GM23338 (cell line): ENCODE measurements around the gene PRTFDC1. TPM values are rescaled to one million over a fixed set of nuclear protein-coding genes. Genes with fewer than 3 reads are reported as not detected.

Source experiments
- ATAC-seq: fragments of 200-7000 bp; cut with Tn5 transposase; 3 replicates; pipeline ENCODE4 v1.9.1; 2020
- DNase-seq: peaks from one replicate; pipeline ENCODE4 v3.0.0-alpha.2; 2015; ENCODE audit warnings: low spot score
- H2AFZ ChIP-seq: fragments of 200-600 bp; sonication (generic); 2 replicates; pipeline ENCODE4 v1.8.0; 2016; ENCODE audit warnings: antibody characterized with exemption, mild to moderate bottlenecking, moderate library complexity
- H3F3A ChIP-seq: fragments of 200-600 bp; sonication (generic); replicated peaks from 2 replicates; pipeline ENCODE4 v1.8.0; 2017; ENCODE audit warnings: antibody characterized with exemption, mixed run types, low read depth
- H3K27ac ChIP-seq: fragments of 200-600 bp; sonication (generic); 2 replicates; pipeline ENCODE4 v1.6.1; 2016; ENCODE audit warnings: low read depth
- H3K27me3 ChIP-seq: fragments of 200-600 bp; sonication (generic); 2 replicates; pipeline ENCODE4 v1.8.0; 2016; ENCODE audit warnings: mild to moderate bottlenecking, mixed run types, moderate library complexity; ENCODE audit not compliant: insufficient read depth
- H3K36me3 ChIP-seq: fragments of 200-600 bp; sonication (generic); 2 replicates; pipeline ENCODE4 v1.8.0; 2016; ENCODE audit warnings: mild to moderate bottlenecking; ENCODE audit not compliant: insufficient read depth
- H3K4me1 ChIP-seq: fragments of 200-600 bp; sonication (generic); 2 replicates; pipeline ENCODE4 v1.8.0; 2016; ENCODE audit warnings: mild to moderate bottlenecking, moderate library complexity; ENCODE audit not compliant: insufficient read depth
- H3K4me2 ChIP-seq: fragments of 200-600 bp; sonication (generic); 2 replicates; pipeline ENCODE4 v1.7.1; 2017; ENCODE audit warnings: mixed run types
- H3K4me3 ChIP-seq: fragments of 200-600 bp; sonication (generic); 2 replicates; pipeline ENCODE4 v1.6.1; 2016; ENCODE audit warnings: mixed run types
- H3K79me2 ChIP-seq: fragments of 200-600 bp; sonication (generic); replicated peaks from 2 replicates; pipeline ENCODE4 v1.8.0; 2017; ENCODE audit warnings: mild to moderate bottlenecking; ENCODE audit not compliant: insufficient read depth
- H3K9me2 ChIP-seq: fragments of 200-600 bp; sonication (generic); 2 replicates; pipeline ENCODE4 v1.8.0; 2017; ENCODE audit not compliant: insufficient read depth
- H4K20me1 ChIP-seq: fragments of 200-600 bp; sonication (generic); replicated peaks from 2 replicates; pipeline ENCODE4 v1.8.0; 2017; ENCODE audit warnings: mild to moderate bottlenecking; ENCODE audit not compliant: insufficient read depth
- H3K27ac Mint-ChIP-seq: 2 replicates; pipeline ENCODE4 v1.8.0; 2020; ENCODE audit warnings: inconsistent platforms, mild to moderate bottlenecking, moderate library complexity, mixed read lengths
- H3K27me3 Mint-ChIP-seq: 3 replicates; pipeline ENCODE4 v1.8.0; 2022; ENCODE audit warnings: low read depth, mild to moderate bottlenecking, moderate library complexity, mixed read lengths, inconsistent platforms; ENCODE audit not compliant: insufficient read depth, poor library complexity
- H3K36me3 Mint-ChIP-seq: 3 replicates; pipeline ENCODE4 v1.8.0; 2021; ENCODE audit warnings: low read depth, mild to moderate bottlenecking, inconsistent platforms, moderate library complexity, mixed read lengths
- H3K4me1 Mint-ChIP-seq: 3 replicates; pipeline ENCODE4 v1.8.0; 2020; ENCODE audit warnings: mild to moderate bottlenecking, inconsistent platforms, mixed read lengths
- H3K4me3 Mint-ChIP-seq: 3 replicates; pipeline ENCODE4 v1.8.0; 2021; ENCODE audit warnings: moderate library complexity, mild to moderate bottlenecking, inconsistent platforms, mixed read lengths
- H3K9me3 Mint-ChIP-seq: 3 replicates; pipeline ENCODE4 v1.8.0; 2020; ENCODE audit warnings: moderate library complexity, mild to moderate bottlenecking, inconsistent platforms, mixed read lengths
- CREB1 ChIP-seq: fragments of 250-450 bp; sonication (Bioruptor Pico); IDR thresholded peaks from 2 replicates; pipeline ENCODE4 v1.5.0; 2020; ENCODE audit warnings: low read depth, mild to moderate bottlenecking, moderate library complexity
- EZH2phosphoT487 ChIP-seq: fragments of 200-600 bp; sonication (generic); IDR thresholded peaks from one replicate; pipeline ENCODE4 v1.8.1; 2018; ENCODE audit warnings: antibody characterized with exemption; ENCODE audit not compliant: unreplicated experiment
- NANOG ChIP-seq: IDR thresholded peaks from 2 replicates; pipeline ENCODE4 v1.6.1; 2016; ENCODE audit warnings: antibody characterized with exemption, borderline replicate concordance
- ZNF114 ChIP-seq: fragments of 250-450 bp; sonication (Bioruptor Pico); IDR thresholded peaks from 2 replicates; pipeline ENCODE4 v1.5.0; 2020; ENCODE audit warnings: mild to moderate bottlenecking, moderate library complexity
- ZNF331 ChIP-seq: fragments of 250-450 bp; sonication (Bioruptor Pico); IDR thresholded peaks from 2 replicates; pipeline ENCODE4 v1.5.0; 2020; ENCODE audit warnings: low read depth, mild to moderate bottlenecking, moderate library complexity
- polyA plus RNA-seq: library from polyadenylated mRNA; unstranded; fragments of >200 nt; fragmentation: Nextera tagmentation; extraction: Ambion mirVana; gene quantifications from 2 replicates; pipeline ENCODE4 v1.2.1, GENCODE V29; 2016
- total RNA-seq: library from RNA; depleted of rRNA; stranded (reverse); fragments of >200 nt; shearing (Covaris generic); gene quantifications from 2 replicates; pipeline ENCODE4 v1.2.3, GENCODE V29; 2014
- TF ChIP-seq, protein P1 (sequence below): fragments of 250-450 bp; sonication (Bioruptor Pico); IDR thresholded peaks from 2 replicates; pipeline ENCODE4 v1.5.0; 2020; ENCODE audit warnings: mild to moderate bottlenecking, moderate library complexity
- TF ChIP-seq, protein P2 (sequence below): IDR thresholded peaks from 2 replicates; pipeline ENCODE4 v1.6.1; 2016; ENCODE audit warnings: antibody characterized with exemption
- TF ChIP-seq, protein P3 (sequence below), 2 experiments: fragments of 200-600 bp in 1 of 2; sonication (generic) in 1 of 2; conservative IDR thresholded peaks; 2 replicates each; pipeline versions ENCODE4 v1.5.1 to v1.6.1; 2016 to 2017; ENCODE audit warnings: antibody characterized with exemption in 2 of 2, low read depth in 2 of 2, mild to moderate bottlenecking in 2 of 2, moderate library complexity in 1 of 2

PRTFDC1 gene
- total and polyA plus RNA-seq, 2 experiments from 2014 or later: 7.9 to 9.1 TPM

DNA sequence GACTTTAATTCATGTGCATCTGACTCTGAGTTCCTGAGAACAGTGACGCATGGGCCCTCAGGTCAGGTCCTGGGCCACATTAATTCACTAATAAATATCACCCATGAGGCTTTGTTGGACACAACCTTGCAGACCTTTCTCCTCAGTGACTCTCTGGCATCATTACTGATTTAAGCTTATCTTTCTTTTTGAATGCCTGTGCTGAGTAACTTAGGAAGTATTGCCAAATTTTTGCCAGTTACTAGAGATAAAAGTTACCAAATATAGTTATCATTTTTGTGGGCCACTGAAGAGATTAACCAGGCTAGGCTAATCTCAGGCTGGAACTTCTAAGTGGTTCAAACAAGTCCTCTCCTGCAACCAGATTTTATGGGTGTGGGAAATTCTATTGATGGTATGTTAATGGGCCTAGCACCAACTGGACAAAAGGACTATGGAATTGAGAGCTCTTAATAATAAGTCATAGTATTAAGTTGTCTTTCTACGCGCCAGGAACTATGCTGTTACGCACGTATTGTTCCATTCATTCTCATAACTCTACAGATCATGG, 28.8 kb upstream of the PRTFDC1 start:
- Histone ChIP-seq H3K79me2 (no peaks in the 10 kb centered on the region), H3K27ac (no peak overlapping the region), H3F3A (no peaks in the 10 kb centered on the region), H4K20me1 (no peaks in the 10 kb centered on the region), H3K4me3 (no peak overlapping the region), H3K27me3 (no peaks in the 10 kb centered on the region), H3K4me2 (no peak overlapping the region), H3K4me1 (no peaks in the 10 kb centered on the region), H3K36me3 (no peaks in the 10 kb centered on the region), H2AFZ (no peak overlapping the region), H3K9me2 (peaks cover 8% of the 10 kb centered on the region; the same call in 1 of the 2 replicates)
- DNase-seq (no peak), ATAC-seq (no peak)
- Mint-ChIP-seq H3K36me3 (no peaks in the 10 kb centered on the region), H3K27me3 (peaks cover 2% of the 10 kb centered on the region), H3K9me3 (no peaks in the 10 kb centered on the region; the same call in 2 of the 3 replicates), H3K4me1 (peaks cover 3% of the 10 kb centered on the region; the same call in 2 of the 3 replicates), H3K4me3 (no peak overlapping the region), H3K27ac (no peak overlapping the region)
- TF ChIP-seq, protein P1, sequence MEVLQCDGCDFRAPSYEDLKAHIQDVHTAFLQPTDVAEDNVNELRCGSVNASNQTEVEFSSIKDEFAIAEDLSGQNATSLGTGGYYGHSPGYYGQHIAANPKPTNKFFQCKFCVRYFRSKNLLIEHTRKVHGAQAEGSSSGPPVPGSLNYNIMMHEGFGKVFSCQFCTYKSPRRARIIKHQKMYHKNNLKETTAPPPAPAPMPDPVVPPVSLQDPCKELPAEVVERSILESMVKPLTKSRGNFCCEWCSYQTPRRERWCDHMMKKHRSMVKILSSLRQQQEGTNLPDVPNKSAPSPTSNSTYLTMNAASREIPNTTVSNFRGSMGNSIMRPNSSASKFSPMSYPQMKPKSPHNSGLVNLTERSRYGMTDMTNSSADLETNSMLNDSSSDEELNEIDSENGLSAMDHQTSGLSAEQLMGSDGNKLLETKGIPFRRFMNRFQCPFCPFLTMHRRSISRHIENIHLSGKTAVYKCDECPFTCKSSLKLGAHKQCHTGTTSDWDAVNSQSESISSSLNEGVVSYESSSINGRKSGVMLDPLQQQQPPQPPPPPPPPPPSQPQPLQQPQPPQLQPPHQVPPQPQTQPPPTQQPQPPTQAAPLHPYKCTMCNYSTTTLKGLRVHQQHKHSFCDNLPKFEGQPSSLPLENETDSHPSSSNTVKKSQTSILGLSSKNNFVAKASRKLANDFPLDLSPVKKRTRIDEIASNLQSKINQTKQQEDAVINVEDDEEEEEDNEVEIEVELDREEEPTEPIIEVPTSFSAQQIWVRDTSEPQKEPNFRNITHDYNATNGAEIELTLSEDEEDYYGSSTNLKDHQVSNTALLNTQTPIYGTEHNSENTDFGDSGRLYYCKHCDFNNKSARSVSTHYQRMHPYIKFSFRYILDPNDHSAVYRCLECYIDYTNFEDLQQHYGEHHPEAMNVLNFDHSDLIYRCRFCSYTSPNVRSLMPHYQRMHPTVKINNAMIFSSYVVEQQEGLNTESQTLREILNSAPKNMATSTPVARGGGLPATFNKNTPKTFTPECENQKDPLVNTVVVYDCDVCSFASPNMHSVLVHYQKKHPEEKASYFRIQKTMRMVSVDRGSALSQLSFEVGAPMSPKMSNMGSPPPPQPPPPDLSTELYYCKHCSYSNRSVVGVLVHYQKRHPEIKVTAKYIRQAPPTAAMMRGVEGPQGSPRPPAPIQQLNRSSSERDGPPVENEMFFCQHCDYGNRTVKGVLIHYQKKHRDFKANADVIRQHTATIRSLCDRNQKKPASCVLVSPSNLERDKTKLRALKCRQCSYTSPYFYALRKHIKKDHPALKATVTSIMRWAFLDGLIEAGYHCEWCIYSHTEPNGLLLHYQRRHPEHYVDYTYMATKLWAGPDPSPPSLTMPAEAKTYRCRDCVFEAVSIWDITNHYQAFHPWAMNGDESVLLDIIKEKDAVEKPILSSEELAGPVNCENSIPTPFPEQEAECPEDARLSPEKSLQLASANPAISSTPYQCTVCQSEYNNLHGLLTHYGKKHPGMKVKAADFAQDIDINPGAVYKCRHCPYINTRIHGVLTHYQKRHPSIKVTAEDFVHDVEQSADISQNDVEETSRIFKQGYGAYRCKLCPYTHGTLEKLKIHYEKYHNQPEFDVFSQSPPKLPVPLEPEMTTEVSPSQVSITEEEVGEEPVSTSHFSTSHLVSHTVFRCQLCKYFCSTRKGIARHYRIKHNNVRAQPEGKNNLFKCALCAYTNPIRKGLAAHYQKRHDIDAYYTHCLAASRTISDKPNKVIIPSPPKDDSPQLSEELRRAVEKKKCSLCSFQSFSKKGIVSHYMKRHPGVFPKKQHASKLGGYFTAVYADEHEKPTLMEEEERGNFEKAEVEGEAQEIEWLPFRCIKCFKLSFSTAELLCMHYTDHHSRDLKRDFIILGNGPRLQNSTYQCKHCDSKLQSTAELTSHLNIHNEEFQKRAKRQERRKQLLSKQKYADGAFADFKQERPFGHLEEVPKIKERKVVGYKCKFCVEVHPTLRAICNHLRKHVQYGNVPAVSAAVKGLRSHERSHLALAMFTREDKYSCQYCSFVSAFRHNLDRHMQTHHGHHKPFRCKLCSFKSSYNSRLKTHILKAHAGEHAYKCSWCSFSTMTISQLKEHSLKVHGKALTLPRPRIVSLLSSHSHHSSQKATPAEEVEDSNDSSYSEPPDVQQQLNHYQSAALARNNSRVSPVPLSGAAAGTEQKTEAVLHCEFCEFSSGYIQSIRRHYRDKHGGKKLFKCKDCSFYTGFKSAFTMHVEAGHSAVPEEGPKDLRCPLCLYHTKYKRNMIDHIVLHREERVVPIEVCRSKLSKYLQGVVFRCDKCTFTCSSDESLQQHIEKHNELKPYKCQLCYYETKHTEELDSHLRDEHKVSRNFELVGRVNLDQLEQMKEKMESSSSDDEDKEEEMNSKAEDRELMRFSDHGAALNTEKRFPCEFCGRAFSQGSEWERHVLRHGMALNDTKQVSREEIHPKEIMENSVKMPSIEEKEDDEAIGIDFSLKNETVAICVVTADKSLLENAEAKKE (CRISPR knock-in tag): no peak
- no peak for TF ChIP-seq ZNF331
- TF ChIP-seq NANOG: no peak
- TF ChIP-seq CREB1 (CRISPR knock-in tag): no peak
- no peak for TF ChIP-seq EZH2phosphoT487
- TF ChIP-seq, protein P2, sequence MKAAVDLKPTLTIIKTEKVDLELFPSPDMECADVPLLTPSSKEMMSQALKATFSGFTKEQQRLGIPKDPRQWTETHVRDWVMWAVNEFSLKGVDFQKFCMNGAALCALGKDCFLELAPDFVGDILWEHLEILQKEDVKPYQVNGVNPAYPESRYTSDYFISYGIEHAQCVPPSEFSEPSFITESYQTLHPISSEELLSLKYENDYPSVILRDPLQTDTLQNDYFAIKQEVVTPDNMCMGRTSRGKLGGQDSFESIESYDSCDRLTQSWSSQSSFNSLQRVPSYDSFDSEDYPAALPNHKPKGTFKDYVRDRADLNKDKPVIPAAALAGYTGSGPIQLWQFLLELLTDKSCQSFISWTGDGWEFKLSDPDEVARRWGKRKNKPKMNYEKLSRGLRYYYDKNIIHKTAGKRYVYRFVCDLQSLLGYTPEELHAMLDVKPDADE: no peak
- TF ChIP-seq, protein P3, sequence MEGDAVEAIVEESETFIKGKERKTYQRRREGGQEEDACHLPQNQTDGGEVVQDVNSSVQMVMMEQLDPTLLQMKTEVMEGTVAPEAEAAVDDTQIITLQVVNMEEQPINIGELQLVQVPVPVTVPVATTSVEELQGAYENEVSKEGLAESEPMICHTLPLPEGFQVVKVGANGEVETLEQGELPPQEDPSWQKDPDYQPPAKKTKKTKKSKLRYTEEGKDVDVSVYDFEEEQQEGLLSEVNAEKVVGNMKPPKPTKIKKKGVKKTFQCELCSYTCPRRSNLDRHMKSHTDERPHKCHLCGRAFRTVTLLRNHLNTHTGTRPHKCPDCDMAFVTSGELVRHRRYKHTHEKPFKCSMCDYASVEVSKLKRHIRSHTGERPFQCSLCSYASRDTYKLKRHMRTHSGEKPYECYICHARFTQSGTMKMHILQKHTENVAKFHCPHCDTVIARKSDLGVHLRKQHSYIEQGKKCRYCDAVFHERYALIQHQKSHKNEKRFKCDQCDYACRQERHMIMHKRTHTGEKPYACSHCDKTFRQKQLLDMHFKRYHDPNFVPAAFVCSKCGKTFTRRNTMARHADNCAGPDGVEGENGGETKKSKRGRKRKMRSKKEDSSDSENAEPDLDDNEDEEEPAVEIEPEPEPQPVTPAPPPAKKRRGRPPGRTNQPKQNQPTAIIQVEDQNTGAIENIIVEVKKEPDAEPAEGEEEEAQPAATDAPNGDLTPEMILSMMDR (conservative IDR thresholded peaks at IDR 0.05; ENCODE audit: low read depth in 2 of 2): no peak
- TF ChIP-seq ZNF114: no peak
